ENCODE results near the gene RGL2. TPM values are rescaled to one million over a fixed set of nuclear protein-coding genes. Genes with fewer than 3 reads are reported as not detected.

The RGL2 gene
- total RNA-seq, 2 experiments from 2014 or later: 24.6 to 26.0 TPM

- POLR2A ChIA-PET: interaction anchor here (0.6 kb wide), 1 partner anchor 1803 kb away, joined by 3 read pairs; no protein-coding TSS in a partner anchor
- CTCF ChIA-PET: no interaction called here
- Mint-ChIP-seq H3K36me3 (no peaks in the 10 kb centered on the region), H3K27me3 (no peaks in the 10 kb centered on the region), H3K9me3 (no peaks in the 10 kb centered on the region), H3K27ac (no peak overlapping the region), H3K4me3 (no peak overlapping the region), H3K4me1 (ENCODE audit: low read depth) (peaks cover 8% of the 10 kb centered on the region)
- no peak for DNase-seq
- intact Hi-C loops (cut with micrococcal nuclease): no loop called here
Measured at GRCh38 chr6:33329058-33329457, 30.3 kb upstream of the RGL2 start.

- no peaks in the 10 kb centered on the region for H3K27me3 Mint-ChIP-seq
- H3K9me3 Mint-ChIP-seq: no peaks in the 10 kb centered on the region
- peak overlapping the region; percentile 89 for H3K4me3 Mint-ChIP-seq
- DNase-seq: no peak
- CTCF ChIA-PET: interaction anchor here (1.1 kb wide), 1 partner anchor 101 kb away, joined by 3 read pairs; no protein-coding TSS in a partner anchor
- peak overlapping the region; percentile 98 for H3K27ac Mint-ChIP-seq
- peaks cover 41% of the 10 kb centered on the region for H3K4me1 Mint-ChIP-seq (ENCODE audit: low read depth)
- POLR2A ChIA-PET: interaction anchor here (0.9 to 1.1 kb wide), 4 partner anchors 18 to 246 kb away, joined by 3 to 5 read pairs (median 4); partner anchors contain the start of genes RGL2 and ZBTB9
- peaks cover 31% of the 10 kb centered on the region for H3K36me3 Mint-ChIP-seq
- intact Hi-C loops (cut with micrococcal nuclease): no loop called here
Measured at GRCh38 chr6:33324125-33324524, 25.4 kb upstream of the RGL2 start.

DNA sequence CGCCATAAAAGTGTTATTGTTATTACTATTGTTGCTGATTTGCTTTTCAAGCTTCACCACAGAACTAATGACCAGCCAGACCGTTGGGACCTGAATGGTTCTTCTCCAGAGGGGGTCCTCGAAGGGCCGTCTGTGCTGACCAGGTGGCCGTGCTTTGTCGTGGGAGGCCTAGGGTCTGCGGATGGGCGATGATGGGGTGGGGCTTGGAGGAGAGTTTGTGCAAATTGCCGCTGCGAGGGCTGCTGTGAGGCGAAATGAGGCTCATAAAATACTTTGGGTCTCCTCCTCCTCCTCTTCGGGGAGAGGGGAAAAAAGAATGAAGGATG is 24.8 kb upstream of the RGL2 start:
- peak overlapping the region; percentile 98 for H3K27ac Mint-ChIP-seq
- peaks cover 37% of the 10 kb centered on the region for H3K36me3 Mint-ChIP-seq
- DNase-seq: no peak
- no peaks in the 10 kb centered on the region for H3K27me3 Mint-ChIP-seq
- intact Hi-C loops (cut with micrococcal nuclease): loop anchor here (1.0 kb wide), 4 partner anchors 9 to 87 kb away; partner anchors contain the start of genes KIFC1, TAPBP and VPS52
- H3K4me3 Mint-ChIP-seq: peak overlapping the region; percentile 89
- ChIA-PET CTCF (interaction anchor here (1.0 to 1.1 kb wide), 2 partner anchors 83 to 102 kb away, joined by 3 read pairs; no protein-coding TSS in a partner anchor), POLR2A (interaction anchor here (0.7 to 1.1 kb wide), 5 partner anchors 19 to 247 kb away, joined by 3 to 5 read pairs (median 4); partner anchors contain the start of genes RGL2 and ZBTB9)
- H3K4me1 Mint-ChIP-seq (ENCODE audit: low read depth): peaks cover 47% of the 10 kb centered on the region
- H3K9me3 Mint-ChIP-seq: no peaks in the 10 kb centered on the region

DNA sequence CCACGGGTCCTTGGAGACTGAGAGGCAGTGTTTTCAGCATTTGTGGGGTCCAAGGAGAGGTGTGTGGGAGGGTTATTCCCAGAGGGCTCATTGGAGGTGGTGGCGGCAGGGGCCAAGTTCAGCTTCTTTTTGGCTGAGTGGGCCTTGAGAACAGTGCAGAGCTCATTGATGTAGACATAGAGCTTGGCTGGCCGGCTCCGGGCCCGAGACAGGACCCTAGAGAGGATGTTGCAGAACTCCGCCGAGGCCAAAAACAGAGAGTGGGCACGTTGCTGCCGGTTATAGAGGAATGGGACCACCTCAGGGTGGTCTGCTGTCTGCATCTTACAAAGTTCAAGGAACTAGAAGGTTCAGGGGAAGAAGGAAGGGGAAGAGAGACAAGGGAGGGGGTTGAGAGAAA is 22.5 kb upstream of the RGL2 start:
- peak overlapping the region; percentile 98 for H3K27ac Mint-ChIP-seq
- H3K4me1 Mint-ChIP-seq (ENCODE audit: low read depth): peaks cover 65% of the 10 kb centered on the region
- POLR2A ChIA-PET: interaction anchor here (0.7 kb wide), 1 partner anchor 23 kb away, joined by 4 read pairs; no protein-coding TSS in a partner anchor
- no peak for DNase-seq
- no peaks in the 10 kb centered on the region for H3K27me3 Mint-ChIP-seq
- peak overlapping the region; percentile 89 for H3K4me3 Mint-ChIP-seq
- CTCF ChIA-PET: interaction anchor here (1.1 to 1.5 kb wide), 3 partner anchors 22 to 44 kb away, joined by 3 to 5 read pairs (median 4); partner anchors contain the start of gene B3GALT4
- H3K36me3 Mint-ChIP-seq: peaks cover 43% of the 10 kb centered on the region
- intact Hi-C loops (cut with micrococcal nuclease): no loop called here
- no peaks in the 10 kb centered on the region for H3K9me3 Mint-ChIP-seq

DNA sequence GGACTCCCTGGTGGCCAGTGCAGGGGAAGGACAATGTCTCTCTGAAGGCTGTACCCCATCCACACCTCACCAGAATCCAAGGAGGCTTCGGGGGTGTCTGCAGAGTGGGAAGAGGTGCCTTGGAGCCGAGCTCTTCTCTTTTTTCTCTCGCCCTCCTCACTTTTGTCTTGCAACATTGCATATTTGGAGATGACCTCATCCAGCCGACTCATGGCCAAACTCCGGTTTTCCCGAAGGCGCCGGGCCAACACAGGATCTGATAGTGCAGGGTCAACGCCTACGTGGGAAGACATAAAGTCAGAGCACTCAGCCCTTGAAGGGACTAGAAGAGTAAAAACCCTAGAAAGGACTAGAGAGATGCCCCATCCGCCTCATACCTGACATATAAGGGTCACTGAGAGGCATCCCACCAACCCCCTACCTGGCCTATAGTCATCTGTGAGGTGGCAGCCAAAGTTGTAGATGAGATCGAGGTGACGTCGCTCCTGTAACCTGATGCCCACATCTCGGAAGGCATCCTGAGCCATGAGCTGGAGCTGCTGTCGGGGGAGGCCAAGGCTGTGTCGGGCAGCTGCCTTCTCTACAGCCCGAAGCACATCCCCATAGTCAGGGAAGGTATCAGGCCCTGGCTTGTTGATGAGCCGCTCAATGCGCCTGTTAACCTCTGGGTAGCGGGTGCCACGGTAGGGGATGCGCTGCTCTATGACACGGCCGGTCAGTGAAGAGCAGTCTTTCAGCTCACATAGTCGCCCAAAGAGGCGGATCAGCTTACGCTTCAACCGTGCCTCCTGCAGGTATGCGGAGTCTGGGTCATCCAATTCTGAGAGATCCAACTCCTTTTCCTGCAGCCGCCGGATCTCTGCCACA is 21.8 kb upstream of the RGL2 start:
- Mint-ChIP-seq H3K27ac (peak overlapping the region; percentile 98), H3K9me3 (no peaks in the 10 kb centered on the region), H3K4me1 (ENCODE audit: low read depth) (peaks cover 72% of the 10 kb centered on the region), H3K4me3 (peak overlapping the region; percentile 89), H3K36me3 (peaks cover 43% of the 10 kb centered on the region), H3K27me3 (no peaks in the 10 kb centered on the region)
- intact Hi-C loops (cut with micrococcal nuclease): no loop called here
- DNase-seq: no peak
- CTCF ChIA-PET: interaction anchor here (1.1 to 1.5 kb wide), 3 partner anchors 21 to 43 kb away, joined by 3 to 5 read pairs (median 4); partner anchors contain the start of gene B3GALT4
- POLR2A ChIA-PET: no interaction called here

DNA sequence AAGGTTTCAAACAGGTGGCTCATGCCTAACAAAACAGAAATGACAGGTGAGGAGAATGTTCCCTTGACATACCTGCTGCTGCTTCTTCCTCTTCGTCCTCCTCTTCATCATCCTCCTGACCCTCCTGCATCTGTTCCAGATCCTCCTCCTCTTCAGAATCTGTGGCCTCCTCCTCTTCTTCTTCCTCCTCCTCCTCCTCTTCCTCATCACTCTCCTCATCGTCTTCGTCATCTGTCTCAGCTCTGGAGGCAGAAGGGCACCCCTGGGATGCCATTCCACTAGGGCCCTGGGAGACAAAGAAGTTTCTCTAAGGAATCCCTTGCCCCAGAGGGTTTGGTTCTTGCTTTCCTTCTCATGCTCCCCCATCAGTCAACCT is 21.2 kb upstream of the RGL2 start:
- Mint-ChIP-seq H3K36me3 (peaks cover 43% of the 10 kb centered on the region), H3K9me3 (no peaks in the 10 kb centered on the region), H3K27ac (peak overlapping the region; percentile 98), H3K4me1 (ENCODE audit: low read depth) (peaks cover 78% of the 10 kb centered on the region), H3K27me3 (no peaks in the 10 kb centered on the region), H3K4me3 (no peak overlapping the region)
- intact Hi-C loops (cut with micrococcal nuclease): loop anchor here (10.0 kb wide), 1 partner anchor 255 kb away; no protein-coding TSS in a partner anchor
- DNase-seq: no peak
- ChIA-PET CTCF (no interaction called here), POLR2A (no interaction called here)

- CTCF ChIA-PET: interaction anchor here (0.7 to 2.3 kb wide), 6 partner anchors 19 to 453 kb away, joined by 3 to 15 read pairs (median 6); partner anchors contain the start of genes B3GALT4 and CUTA
- no peak for DNase-seq
- peaks cover 46% of the 10 kb centered on the region for H3K36me3 Mint-ChIP-seq
- H3K4me3 Mint-ChIP-seq: peak overlapping the region; percentile 94
- POLR2A ChIA-PET: interaction anchor here (0.6 to 3.0 kb wide), 9 partner anchors 20 to 348 kb away, joined by 3 to 14 read pairs (median 4); partner anchors contain the start of genes RGL2, RPS18 and VPS52
- peaks cover 73% of the 10 kb centered on the region for H3K4me1 Mint-ChIP-seq (ENCODE audit: low read depth)
- peak overlapping the region; percentile 95 for H3K27ac Mint-ChIP-seq
- H3K27me3 Mint-ChIP-seq: no peaks in the 10 kb centered on the region
- no peaks in the 10 kb centered on the region for H3K9me3 Mint-ChIP-seq
- intact Hi-C loops (cut with micrococcal nuclease): loop anchor here (10.0 kb wide), 1 partner anchor 256 kb away; no protein-coding TSS in a partner anchor
Measured at GRCh38 chr6:33318426-33319073, 19.8 kb upstream of the RGL2 start.

DNA sequence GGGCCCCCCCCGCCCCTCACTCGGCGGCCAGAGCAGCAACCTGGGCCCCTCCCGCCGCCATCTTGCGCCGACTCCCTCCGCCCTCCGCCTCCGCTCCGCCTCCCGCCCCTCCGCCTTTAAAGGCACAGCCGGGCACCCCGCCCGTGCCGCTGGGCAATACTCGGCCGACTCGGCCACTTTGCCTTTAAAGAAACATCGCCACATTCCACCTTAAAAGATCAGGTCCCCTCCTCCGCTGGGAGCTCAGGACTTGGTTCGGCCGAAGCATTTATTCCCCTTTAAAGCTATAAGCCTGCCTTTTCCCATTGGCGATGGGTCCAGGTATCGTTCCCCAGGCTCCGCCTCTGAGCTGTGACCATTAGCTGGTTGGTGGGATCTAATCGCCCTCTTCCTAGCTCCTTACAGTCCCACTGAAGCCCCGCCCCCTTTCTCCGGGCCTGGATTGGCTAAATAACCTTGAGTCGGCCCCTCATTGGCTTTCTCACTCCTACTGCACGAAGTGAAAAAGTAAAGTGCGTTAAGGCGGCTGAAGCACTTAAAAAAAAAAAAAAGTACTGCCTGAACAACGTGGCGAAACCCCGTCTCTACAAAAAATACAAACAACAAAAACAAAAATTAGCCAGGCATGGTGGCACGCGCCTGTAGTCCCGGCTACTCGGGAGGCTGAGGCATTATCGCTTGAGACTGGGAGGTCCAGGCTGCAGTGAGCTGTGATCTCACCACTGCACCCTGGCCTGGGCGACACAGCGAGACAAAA is 19.1 kb upstream of the RGL2 start, which contains the start of gene ZBTB22:
Gene ZBTB22, minus strand, starts transcription at position 76 of the 757 bp plus-strand sequence. CDS start 828 bp downstream, outside the sequence.
- ChIA-PET CTCF (interaction anchor here (0.7 to 2.3 kb wide), 7 partner anchors 18 to 137 kb away, joined by 3 to 15 read pairs (median 4); partner anchors contain the start of genes B3GALT4, CUTA, KIFC1 and ZBTB9), POLR2A (interaction anchor here (0.6 to 3.0 kb wide), 10 partner anchors 19 to 347 kb away, joined by 3 to 14 read pairs (median 4); partner anchors contain the start of genes B3GALT4, RGL2, RPS18 and VPS52)
- Mint-ChIP-seq H3K9me3 (no peaks in the 10 kb centered on the region), H3K4me3 (peak within 1 kb of the TSS; percentile 94), H3K36me3 (peaks cover 52% of the 10 kb centered on the region), H3K27ac (peak within 1 kb of the TSS; percentile 95), H3K27me3 (no peaks in the 10 kb centered on the region), H3K4me1 (ENCODE audit: low read depth) (peaks cover 71% of the 10 kb centered on the region)
- intact Hi-C loops (cut with micrococcal nuclease): loop anchor here (1.0 to 10.0 kb wide), 2 partner anchors 46 to 257 kb away; partner anchors contain the start of gene RPS18
- peak; percentile 97 for DNase-seq

- H3K27me3 Mint-ChIP-seq: no peaks in the 10 kb centered on the region
- H3K27ac Mint-ChIP-seq: peak overlapping the region; percentile 57
- H3K4me1 Mint-ChIP-seq (ENCODE audit: low read depth): peaks cover 76% of the 10 kb centered on the region
- ChIA-PET CTCF (interaction anchor here (0.8 to 2.3 kb wide), 4 partner anchors 18 to 75 kb away, joined by 4 to 15 read pairs (median 8); partner anchors contain the start of genes B3GALT4 and KIFC1), POLR2A (interaction anchor here (1.0 to 3.0 kb wide), 8 partner anchors 19 to 347 kb away, joined by 3 to 14 read pairs (median 4); partner anchors contain the start of genes B3GALT4, RGL2, RPS18 and VPS52)
- H3K9me3 Mint-ChIP-seq: no peaks in the 10 kb centered on the region
- peaks cover 53% of the 10 kb centered on the region for H3K36me3 Mint-ChIP-seq
- peak overlapping the region; percentile 94 for H3K4me3 Mint-ChIP-seq
- intact Hi-C loops (cut with micrococcal nuclease): loop anchor here (1.0 to 10.0 kb wide), 2 partner anchors 45 to 257 kb away; partner anchors contain the start of gene RPS18
- DNase-seq: no peak
Measured at GRCh38 chr6:33317419-33317668, 18.6 kb upstream of the RGL2 start.

GRCh38 chr6:33316603-33317418 is 18.1 kb upstream of the RGL2 start:
- no peaks in the 10 kb centered on the region for H3K9me3 Mint-ChIP-seq
- H3K27ac Mint-ChIP-seq: peak overlapping the region; percentile 57
- H3K4me3 Mint-ChIP-seq: peak overlapping the region; percentile 94
- H3K4me1 Mint-ChIP-seq (ENCODE audit: low read depth): peaks cover 77% of the 10 kb centered on the region
- H3K27me3 Mint-ChIP-seq: no peaks in the 10 kb centered on the region
- ChIA-PET CTCF (interaction anchor here (0.8 to 2.3 kb wide), 2 partner anchors 17 to 75 kb away, joined by 4 to 15 read pairs; partner anchors contain the start of gene KIFC1), POLR2A (interaction anchor here (1.1 to 3.0 kb wide), 5 partner anchors 18 to 254 kb away, joined by 3 to 14 read pairs (median 7); partner anchors contain the start of genes B3GALT4, RGL2, RPS18 and VPS52)
- no peak for DNase-seq
- H3K36me3 Mint-ChIP-seq: peaks cover 53% of the 10 kb centered on the region
- intact Hi-C loops (cut with micrococcal nuclease): loop anchor here (1.0 to 10.0 kb wide), 2 partner anchors 45 to 258 kb away; partner anchors contain the start of gene RPS18
